ENCODE measurements around the gene PGGT1B. TPM values are rescaled to one million over a fixed set of nuclear protein-coding genes. Genes with fewer than 3 reads are reported as not detected.

Gene PGGT1B
- polyA plus RNA-seq, 3 donors, result 3.2 to 32.6 (median 11.6) TPM

DNA sequence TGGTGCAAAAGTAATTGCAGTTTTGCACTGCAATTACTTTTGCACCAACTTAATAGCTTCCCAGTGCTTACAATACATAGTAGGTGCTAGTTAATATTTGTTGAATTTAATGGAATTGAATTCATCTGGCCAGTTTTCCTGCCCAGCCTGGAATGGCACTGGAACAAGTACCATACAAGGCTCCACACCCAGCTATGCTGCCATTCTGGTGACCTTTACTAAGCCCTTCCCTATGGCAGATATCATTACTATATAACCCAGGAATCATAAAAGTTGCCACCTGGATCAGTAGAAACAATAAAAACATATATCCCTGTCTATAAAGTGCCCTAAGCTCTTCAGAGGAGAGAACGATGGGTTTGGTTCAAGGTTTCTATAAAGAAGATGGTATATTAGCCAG lies 70.6 kb downstream of the PGGT1B start:
- TF ChIP-seq, protein P1, sequence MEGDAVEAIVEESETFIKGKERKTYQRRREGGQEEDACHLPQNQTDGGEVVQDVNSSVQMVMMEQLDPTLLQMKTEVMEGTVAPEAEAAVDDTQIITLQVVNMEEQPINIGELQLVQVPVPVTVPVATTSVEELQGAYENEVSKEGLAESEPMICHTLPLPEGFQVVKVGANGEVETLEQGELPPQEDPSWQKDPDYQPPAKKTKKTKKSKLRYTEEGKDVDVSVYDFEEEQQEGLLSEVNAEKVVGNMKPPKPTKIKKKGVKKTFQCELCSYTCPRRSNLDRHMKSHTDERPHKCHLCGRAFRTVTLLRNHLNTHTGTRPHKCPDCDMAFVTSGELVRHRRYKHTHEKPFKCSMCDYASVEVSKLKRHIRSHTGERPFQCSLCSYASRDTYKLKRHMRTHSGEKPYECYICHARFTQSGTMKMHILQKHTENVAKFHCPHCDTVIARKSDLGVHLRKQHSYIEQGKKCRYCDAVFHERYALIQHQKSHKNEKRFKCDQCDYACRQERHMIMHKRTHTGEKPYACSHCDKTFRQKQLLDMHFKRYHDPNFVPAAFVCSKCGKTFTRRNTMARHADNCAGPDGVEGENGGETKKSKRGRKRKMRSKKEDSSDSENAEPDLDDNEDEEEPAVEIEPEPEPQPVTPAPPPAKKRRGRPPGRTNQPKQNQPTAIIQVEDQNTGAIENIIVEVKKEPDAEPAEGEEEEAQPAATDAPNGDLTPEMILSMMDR (IDR thresholded peaks at IDR 0.05), result no peak
- H3K4me3 ChIP-seq (replicated peaks in 1 of 3; ENCODE audit: low read depth in 2 of 3, low read length in 3 of 3), result no peak overlapping the region
- no peak overlapping the region for H3K9ac ChIP-seq (ENCODE audit: insufficient read depth, low read length, poor library complexity, severe bottlenecking)
- no peaks in the 10 kb centered on the region for H3K9me3 ChIP-seq (replicated peaks in 1 of 2; ENCODE audit: control insufficient read depth in 1 of 2, insufficient read depth in 1 of 2, low read length in 2 of 2)
- Mint-ChIP-seq H3K9me3 (peaks cover 0 to 2% (median 0%) of the 10 kb centered on the region in 7 donors), H3K27me3 (ENCODE audit: low read depth in 3 of 3) (peaks cover 12 to 26% (median 19%) of the 10 kb centered on the region in 3 donors), H3K36me3 (peaks cover 0 to 2% of the 10 kb centered on the region in 2 donors), H3K4me3 (no peak overlapping the region), H3K4me1 (no peaks in the 10 kb centered on the region), H3K27ac (no peak overlapping the region)
- no peak overlapping the region for H3K4me2 ChIP-seq (replicated peaks; ENCODE audit: extremely low read depth, low read length, poor library complexity, severe bottlenecking)
- no peak for DNase-seq
- H2AFZ ChIP-seq (ENCODE audit: insufficient read depth, low read depth, low read length, poor library complexity, severe bottlenecking), result no peak overlapping the region
- H3K27ac ChIP-seq (ENCODE audit: low read depth in 1 of 2, low read length in 2 of 2), result no peak overlapping the region
- no peaks in the 10 kb centered on the region for H4K20me1 ChIP-seq (ENCODE audit: insufficient read depth, low read length)
- intact Hi-C loops (cut with micrococcal nuclease), result no loop called here
- peaks cover 13 to 25% of the 10 kb centered on the region in 2 donors for H3K27me3 ChIP-seq (ENCODE audit: control insufficient read depth in 2 of 2, insufficient read depth in 2 of 2, low read length in 2 of 2)
- no peaks in the 10 kb centered on the region for H3K36me3 ChIP-seq (replicated peaks in 1 of 2; ENCODE audit: control insufficient read depth in 1 of 2, insufficient read depth in 2 of 2, low read length in 2 of 2)
- H3K79me2 ChIP-seq (ENCODE audit: insufficient read depth, low read length), result no peaks in the 10 kb centered on the region
- no peaks in the 10 kb centered on the region for H3K4me1 ChIP-seq (ENCODE audit: control insufficient read depth in 1 of 2, insufficient read depth in 2 of 2, low read length in 2 of 2)
- no CpG with 5 or more reads among the region's 1 CpG for WGBS (ENCODE audit: insufficient coverage)

DNA sequence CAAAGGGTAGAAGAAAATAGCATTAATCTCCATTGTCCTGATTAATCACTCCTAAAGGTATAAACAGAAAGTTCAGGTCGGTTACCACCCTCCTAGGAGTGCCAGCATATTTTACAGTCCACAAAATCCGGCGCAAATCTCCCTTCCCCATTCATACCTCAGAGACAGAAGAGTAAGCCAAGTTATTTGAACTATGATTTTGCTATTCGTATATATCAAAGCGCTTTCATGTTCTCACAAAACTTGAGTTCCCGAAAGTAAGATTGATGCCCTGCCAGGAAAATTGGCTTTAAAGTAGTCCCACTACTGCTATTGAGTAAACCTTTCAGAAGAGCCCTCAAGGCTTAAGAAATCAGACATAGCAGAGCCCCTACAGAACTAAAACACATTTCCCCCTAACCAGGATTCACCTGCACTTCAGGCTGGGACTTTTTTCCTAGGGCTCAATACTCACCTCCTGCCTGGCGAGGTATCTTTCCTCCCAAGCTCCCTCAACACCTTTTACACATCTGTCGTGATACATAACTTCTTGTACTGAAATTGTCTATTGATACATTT lies 71.1 kb downstream of the PGGT1B start:
- H3K27ac Mint-ChIP-seq, result no peak overlapping the region
- Histone ChIP-seq H3K36me3 (replicated peaks in 1 of 2; ENCODE audit: control insufficient read depth in 1 of 2, insufficient read depth in 2 of 2, low read length in 2 of 2) (no peaks in the 10 kb centered on the region), H3K79me2 (ENCODE audit: insufficient read depth, low read length) (no peaks in the 10 kb centered on the region), H3K4me3 (replicated peaks in 1 of 3; ENCODE audit: low read depth in 2 of 3, low read length in 3 of 3) (no peak overlapping the region), H4K20me1 (ENCODE audit: insufficient read depth, low read length) (no peaks in the 10 kb centered on the region), H3K4me1 (ENCODE audit: control insufficient read depth in 1 of 2, insufficient read depth in 2 of 2, low read length in 2 of 2) (no peaks in the 10 kb centered on the region), H3K9ac (ENCODE audit: insufficient read depth, low read length, poor library complexity, severe bottlenecking) (no peak overlapping the region), H3K4me2 (replicated peaks; ENCODE audit: extremely low read depth, low read length, poor library complexity, severe bottlenecking) (no peak overlapping the region), H2AFZ (ENCODE audit: insufficient read depth, low read depth, low read length, poor library complexity, severe bottlenecking) (no peak overlapping the region), H3K27ac (ENCODE audit: low read depth in 1 of 2, low read length in 2 of 2) (no peak overlapping the region), H3K9me3 (replicated peaks in 1 of 2; ENCODE audit: control insufficient read depth in 1 of 2, insufficient read depth in 1 of 2, low read length in 2 of 2) (no peaks in the 10 kb centered on the region), H3K27me3 (ENCODE audit: control insufficient read depth in 2 of 2, insufficient read depth in 2 of 2, low read length in 2 of 2) (peaks cover 18 to 31% of the 10 kb centered on the region in 2 donors)
- peaks cover 0 to 2% (median 0%) of the 10 kb centered on the region in 7 donors for H3K9me3 Mint-ChIP-seq
- peaks cover 17 to 28% (median 20%) of the 10 kb centered on the region in 3 donors for H3K27me3 Mint-ChIP-seq (ENCODE audit: low read depth in 3 of 3)
- TF ChIP-seq, protein P1 (IDR thresholded peaks at IDR 0.05), result no peak
- WGBS (ENCODE audit: insufficient coverage), result 96% methylated on average over 7 of the region's 8 CpGs
- no peaks in the 10 kb centered on the region for H3K4me1 Mint-ChIP-seq
- peaks cover 0 to 2% of the 10 kb centered on the region in 2 donors for H3K36me3 Mint-ChIP-seq
- peak overlapping the region in 1 of 2 donors; percentile 21 for H3K4me3 Mint-ChIP-seq
- DNase-seq, result no peak
- intact Hi-C loops (cut with micrococcal nuclease), result no loop called here

Data from CD14-positive monocyte (primary cell).